ENCODE measurements around the gene MRPL10.

Gene MRPL10

GRCh38 chr17:47819475-47819874 is 11.9 kb downstream of the MRPL10 start:
- no peak for TF ChIP-seq CTCF (conservative IDR thresholded peaks at IDR 0.05; ENCODE audit: low read depth, low read length)
- no peak overlapping the region for H3K4me3 ChIP-seq (ENCODE audit: low read length)
- DNase-seq (ENCODE audit: low read depth), result no peak

- TF ChIP-seq CTCF (conservative IDR thresholded peaks at IDR 0.05; ENCODE audit: low read depth, low read length), result no peak
- no peak for DNase-seq (ENCODE audit: low read depth)
- no peak overlapping the region for H3K4me3 ChIP-seq (ENCODE audit: low read length)
Measured at GRCh38 chr17:47818002-47818695, 13.2 kb downstream of the MRPL10 start.

GRCh38 chr17:47816947-47817346 is 14.4 kb downstream of the MRPL10 start:
- H3K4me3 ChIP-seq (ENCODE audit: low read length), result no peak overlapping the region
- DNase-seq (ENCODE audit: low read depth), result no peak
- TF ChIP-seq CTCF (conservative IDR thresholded peaks at IDR 0.05; ENCODE audit: low read depth, low read length), result no peak

DNA sequence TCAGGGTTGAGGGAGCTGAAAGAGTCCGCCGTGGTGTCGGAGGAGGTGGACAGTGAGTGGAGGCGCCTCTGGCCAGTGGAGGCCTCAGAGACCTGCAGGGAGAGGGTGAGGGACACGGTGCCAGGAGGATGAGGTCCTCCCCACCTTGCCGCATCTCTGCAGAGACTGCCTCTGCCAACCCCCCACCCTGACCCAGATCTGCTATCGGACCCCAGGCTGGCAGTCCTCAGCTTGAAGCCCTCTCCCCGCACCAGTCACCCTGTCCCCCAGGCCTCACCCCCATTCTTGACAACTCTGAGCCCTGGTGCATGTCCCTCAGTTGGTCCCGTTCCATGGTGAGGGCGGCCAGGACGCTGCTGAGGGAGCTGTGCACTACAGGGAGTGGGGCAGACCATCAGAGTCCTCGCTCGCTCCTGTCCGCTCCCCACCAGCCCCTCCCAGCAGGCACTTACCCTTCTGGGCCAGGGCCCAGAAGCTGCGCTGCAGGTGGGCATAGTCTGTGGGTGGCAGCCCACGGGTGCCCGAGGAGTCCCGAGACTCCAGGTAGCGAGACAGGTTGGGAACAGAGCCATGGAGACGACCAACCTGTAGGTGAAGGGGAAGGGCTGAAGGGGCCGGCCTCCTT is 15.1 kb downstream of the MRPL10 start:
- no peak overlapping the region for H3K4me3 ChIP-seq (ENCODE audit: low read length)
- no peak for DNase-seq (ENCODE audit: low read depth)
- TF ChIP-seq CTCF (conservative IDR thresholded peaks at IDR 0.05; ENCODE audit: low read depth, low read length), result no peak

DNA sequence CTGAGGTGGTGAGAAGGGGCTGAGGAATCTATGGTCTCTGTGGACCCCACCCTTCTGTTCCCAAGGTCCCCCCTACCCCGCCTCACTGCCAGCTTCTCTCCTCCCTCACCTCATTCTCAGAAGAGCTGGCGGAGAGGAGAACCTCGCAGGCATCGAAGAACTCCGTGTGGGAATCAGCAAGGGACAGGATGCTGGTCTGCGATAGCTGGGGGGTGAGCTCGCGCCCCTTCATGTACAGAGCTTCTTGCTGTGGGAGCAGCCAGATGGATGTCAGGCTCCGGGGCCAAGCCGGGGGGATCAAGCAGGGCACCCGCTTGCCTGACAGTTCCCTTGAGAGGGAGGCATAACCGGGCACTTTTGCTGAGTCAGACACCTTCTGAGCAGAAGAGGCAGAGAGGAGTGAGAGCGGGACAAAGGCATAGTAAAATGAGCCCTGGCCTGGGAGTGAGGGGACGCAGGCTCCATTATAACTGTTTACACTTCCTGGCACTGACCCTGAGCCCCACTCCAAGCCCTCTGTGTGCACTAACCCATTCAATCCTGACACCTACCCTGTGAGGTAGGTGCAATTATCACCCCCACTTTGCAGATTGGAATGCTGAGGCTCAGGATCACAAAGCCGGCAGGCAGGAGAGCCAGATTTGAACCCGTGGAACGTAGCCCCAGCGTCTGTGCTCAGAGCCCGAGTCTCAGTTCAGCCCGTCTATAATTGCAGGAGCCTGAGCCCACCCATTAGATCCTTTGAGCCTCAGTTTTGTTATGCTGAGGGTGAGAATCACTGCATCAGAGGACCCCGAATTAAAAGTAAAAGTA is 16.0 kb downstream of the MRPL10 start:
- DNase-seq (ENCODE audit: low read depth), result no peak
- no peak overlapping the region for H3K4me3 ChIP-seq (ENCODE audit: low read length)
- TF ChIP-seq CTCF (conservative IDR thresholded peaks at IDR 0.05; ENCODE audit: low read depth, low read length), result no peak

- no peak overlapping the region for H3K4me3 ChIP-seq (ENCODE audit: low read length)
- no peak for DNase-seq (ENCODE audit: low read depth)
- no peak for TF ChIP-seq CTCF (conservative IDR thresholded peaks at IDR 0.05; ENCODE audit: low read depth, low read length)
Measured at GRCh38 chr17:47813512-47814031, 17.8 kb downstream of the MRPL10 start.
